GM21723 (cell line): ENCODE results near the gene SLC38A8.

Source experiments
- ATAC-seq: cut with Tn5 transposase; IDR thresholded peaks from one replicate; pipeline ENCODE4 v1.9.1; 2021; ENCODE audit warnings: mild to moderate bottlenecking, moderate library complexity; ENCODE audit not compliant: unreplicated experiment

The SLC38A8 gene

GRCh38 chr16:84003038-84003437 is 39.6 kb downstream of the SLC38A8 start:
- no peak for ATAC-seq

- no peak for ATAC-seq
Observed at GRCh38 chr16:84001726-84002125, 40.9 kb downstream of the SLC38A8 start.

- no peak for ATAC-seq
Observed at GRCh38 chr16:84000989-84001642, 41.5 kb downstream of the SLC38A8 start.

- ATAC-seq: no peak
Observed at GRCh38 chr16:83998091-83998490, 44.5 kb downstream of the SLC38A8 start.

GRCh38 chr16:83996481-83997252 is 45.9 kb downstream of the SLC38A8 start:
- ATAC-seq: no peak

- no peak for ATAC-seq
Observed at GRCh38 chr16:83995754-83996153, 46.8 kb downstream of the SLC38A8 start.

GRCh38 chr16:83994703-83995102 is 47.9 kb downstream of the SLC38A8 start:
- no peak for ATAC-seq

GRCh38 chr16:83994087-83994486 is 48.5 kb downstream of the SLC38A8 start:
- no peak for ATAC-seq

GRCh38 chr16:83992624-83993023 is 50.0 kb downstream of the SLC38A8 start:
- no peak for ATAC-seq

GRCh38 chr16:83990492-83990891 is 52.1 kb downstream of the SLC38A8 start:
- ATAC-seq: no peak

- no peak for ATAC-seq
Observed at GRCh38 chr16:83989300-83989699, 53.3 kb downstream of the SLC38A8 start.

- no peak for ATAC-seq
Observed at GRCh38 chr16:83983491-83983890, 59.1 kb downstream of the SLC38A8 start.

GRCh38 chr16:83981799-83982198 is 60.8 kb downstream of the SLC38A8 start:
- ATAC-seq: no peak

- no peak for ATAC-seq
Observed at GRCh38 chr16:83980794-83981193, 61.8 kb downstream of the SLC38A8 start.

- no peak for ATAC-seq
Observed at GRCh38 chr16:83979441-83979840, 63.2 kb downstream of the SLC38A8 start.

- no peak for ATAC-seq
Observed at GRCh38 chr16:83978401-83978904, 64.1 kb downstream of the SLC38A8 start.

GRCh38 chr16:83977056-83977815 is 65.4 kb downstream of the SLC38A8 start:
- ATAC-seq: no peak

- ATAC-seq: no peak
Observed at GRCh38 chr16:83975590-83976260, 66.9 kb downstream of the SLC38A8 start.

GRCh38 chr16:83974475-83974874 is 68.1 kb downstream of the SLC38A8 start:
- ATAC-seq: no peak

GRCh38 chr16:83973581-83974385 is 68.8 kb downstream of the SLC38A8 start:
- ATAC-seq: no peak
